Fibroblast of skin of back (primary cell): ENCODE results near the gene GREB1.

Source experiments
- DNase-seq: peaks from one replicate; pipeline ENCODE4 v3.0.0-alpha.2; 2013

Gene GREB1

GRCh38 chr2:11559786-11560155, 25.9 kb downstream of the GREB1 start:
- no peak for DNase-seq

GRCh38 chr2:11560806-11561205, 27.0 kb downstream of the GREB1 start:
- DNase-seq = no peak

DNA sequence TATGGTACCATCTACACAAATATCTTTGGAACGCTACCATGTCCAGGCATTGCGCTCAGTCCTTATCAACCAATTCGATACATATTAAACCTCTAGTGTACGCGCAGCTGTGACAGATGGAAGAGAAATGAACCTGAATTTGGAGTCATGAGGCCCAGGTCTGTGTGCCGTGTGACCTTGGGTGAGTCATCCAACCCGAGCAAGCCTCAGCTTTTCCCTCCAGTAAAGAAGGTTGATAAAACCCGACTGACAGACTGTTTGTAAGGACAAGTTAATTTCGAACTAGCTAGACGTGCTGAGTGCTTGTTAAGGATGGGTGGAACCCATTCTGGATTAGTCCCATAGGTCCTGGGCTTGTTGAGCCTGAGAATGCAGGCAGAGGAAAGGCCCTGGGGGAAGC, 28.2 kb downstream of the GREB1 start:
- DNase-seq = no peak

GRCh38 chr2:11562476-11562875, 28.6 kb downstream of the GREB1 start:
- DNase-seq = no peak

GRCh38 chr2:11563784-11564666, 30.2 kb downstream of the GREB1 start:
- DNase-seq = no peak

DNA sequence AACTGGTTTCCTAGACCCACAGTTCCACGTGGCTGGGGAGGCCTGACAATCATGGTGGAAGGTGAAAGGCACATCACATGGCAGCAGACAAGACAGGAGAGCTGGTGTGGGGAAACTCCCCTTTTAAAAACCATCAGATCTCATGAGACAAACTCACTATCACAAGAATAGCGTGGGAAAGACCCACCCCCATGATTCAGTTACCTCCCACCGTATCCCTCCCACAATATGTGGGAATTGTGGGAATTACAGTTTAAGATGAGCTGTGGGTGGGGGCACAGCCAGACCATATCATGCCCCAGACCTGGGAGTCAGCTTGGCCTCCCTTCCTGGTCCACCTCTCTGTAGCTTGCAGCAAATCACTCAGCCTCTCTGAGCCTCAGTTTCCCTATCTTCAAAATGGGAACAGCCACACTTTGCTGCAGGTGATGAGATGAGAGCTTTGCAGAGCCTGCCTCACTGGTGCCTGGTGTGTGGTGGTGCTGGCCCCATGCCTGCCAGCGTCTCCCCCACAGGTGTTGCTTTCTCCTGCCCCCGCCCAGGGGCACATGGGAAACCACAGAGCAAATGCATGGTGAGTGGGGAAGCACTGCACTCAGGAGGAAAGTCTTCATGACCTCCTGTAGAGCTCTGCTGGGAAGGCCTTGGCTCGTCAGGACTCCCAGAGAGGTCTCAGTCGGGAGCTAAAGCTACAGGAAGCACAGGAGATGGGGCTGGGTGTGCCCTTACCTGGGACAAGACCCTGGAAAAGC, 31.1 kb downstream of the GREB1 start:
- no peak for DNase-seq

- no peak for DNase-seq
Measured at GRCh38 chr2:11566383-11566782, 32.5 kb downstream of the GREB1 start.

DNA sequence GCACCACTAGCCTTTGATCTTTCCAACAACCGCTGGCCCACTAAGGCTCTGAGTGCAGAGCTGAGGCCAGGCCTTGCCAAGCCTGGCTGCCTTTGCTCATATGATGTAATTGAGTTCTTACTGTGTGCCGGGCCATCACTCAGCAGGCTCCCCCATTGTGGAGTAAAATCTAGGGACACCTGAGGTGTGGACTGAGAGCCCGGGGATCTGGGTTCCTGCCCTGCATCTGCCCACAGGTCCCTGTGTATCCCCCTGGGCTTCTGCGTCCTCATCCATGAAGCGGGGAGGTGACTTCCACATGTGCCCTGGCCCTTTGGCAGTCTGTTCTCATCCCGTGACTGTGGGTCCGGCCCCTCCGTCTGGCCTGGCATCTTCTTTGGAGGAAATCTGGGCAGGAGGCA, 33.8 kb downstream of the GREB1 start:
- no peak for DNase-seq

DNA sequence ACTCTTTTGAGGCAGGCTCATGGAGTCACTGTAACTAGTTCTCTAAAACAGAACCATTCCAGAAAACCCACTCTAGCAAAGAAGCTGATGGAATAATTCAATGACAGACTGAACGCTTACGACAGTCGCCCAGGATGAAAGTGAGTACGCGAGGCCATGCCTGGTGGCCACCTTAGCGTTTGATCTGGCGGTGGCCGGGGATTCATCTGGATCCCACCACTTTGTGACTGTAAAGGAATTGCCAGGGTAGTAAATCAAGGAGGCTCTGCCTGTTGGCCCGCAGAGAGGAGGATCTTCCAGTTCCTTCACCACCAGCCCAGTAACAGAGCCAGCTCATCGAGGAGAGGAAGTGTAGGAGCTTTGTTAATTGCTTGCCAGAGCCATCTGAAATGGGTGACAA, 34.6 kb downstream of the GREB1 start:
- DNase-seq = no peak

DNA sequence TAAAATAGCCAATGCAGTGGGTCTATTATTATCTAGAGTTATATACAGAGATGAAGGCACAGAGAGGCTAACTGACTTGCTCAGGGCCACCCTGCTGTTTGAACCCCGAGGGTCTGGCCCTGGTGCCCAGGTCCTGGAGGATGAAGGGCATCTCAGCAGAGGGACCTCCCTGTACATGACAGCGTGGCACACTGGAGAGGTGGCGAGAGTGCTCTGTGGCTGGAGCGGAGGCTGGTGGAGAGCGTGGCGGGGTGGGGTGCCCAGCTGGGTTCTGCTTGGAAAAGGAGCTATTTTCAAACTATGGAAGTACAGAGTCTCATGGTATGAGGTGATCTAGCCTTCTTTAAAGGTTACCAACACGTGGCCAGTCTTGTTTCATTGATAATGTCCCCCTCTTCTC, 35.8 kb downstream of the GREB1 start:
- DNase-seq = no peak

- no peak for DNase-seq
Measured at GRCh38 chr2:11571170-11571569, 37.3 kb downstream of the GREB1 start.

- DNase-seq = no peak
Measured at GRCh38 chr2:11572996-11573395, 39.2 kb downstream of the GREB1 start.

- peak; percentile 50 for DNase-seq
Measured at GRCh38 chr2:11573418-11574175, 39.8 kb downstream of the GREB1 start.

DNA sequence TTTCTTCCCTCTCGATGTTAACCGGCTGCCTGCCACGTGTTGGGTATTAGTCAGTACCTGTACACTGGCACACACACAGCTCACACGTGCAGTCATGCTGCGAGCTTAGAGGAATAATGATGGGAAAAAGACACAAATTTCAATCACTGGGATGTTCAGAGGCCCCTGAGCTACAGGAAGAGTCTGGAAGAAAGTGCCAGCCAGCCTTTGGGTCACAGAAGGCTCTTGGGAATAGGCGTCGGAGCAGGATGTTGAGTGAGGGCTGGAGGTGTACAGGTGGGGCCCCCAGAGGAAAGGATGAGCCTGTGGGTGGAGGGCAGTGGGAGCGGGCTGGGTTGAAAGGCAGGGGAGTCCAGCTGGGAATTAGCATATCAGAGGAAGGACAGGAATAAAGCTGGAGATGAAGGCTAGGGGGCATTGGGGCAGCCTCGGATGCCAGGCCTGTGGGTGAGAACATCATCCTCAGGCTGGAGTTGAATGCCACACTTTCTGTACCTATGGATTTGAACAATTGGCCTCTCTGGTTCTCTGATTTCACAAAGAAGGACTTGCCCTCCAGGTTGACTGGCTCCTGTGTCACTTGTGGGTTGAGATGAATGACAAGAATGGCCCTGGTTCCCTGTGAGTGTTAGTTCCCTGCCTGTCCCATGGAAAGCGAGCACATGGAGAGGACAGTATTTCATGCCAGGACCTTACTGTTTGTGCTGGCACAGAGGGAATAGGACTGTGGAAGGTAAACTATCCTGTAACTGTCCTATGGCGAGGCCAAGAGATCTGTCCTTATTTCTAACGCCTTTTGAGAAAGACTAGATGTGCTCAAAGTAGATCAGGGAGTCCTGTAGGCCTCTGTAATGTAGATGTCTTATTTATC, 40.6 kb downstream of the GREB1 start:
- no peak for DNase-seq

DNA sequence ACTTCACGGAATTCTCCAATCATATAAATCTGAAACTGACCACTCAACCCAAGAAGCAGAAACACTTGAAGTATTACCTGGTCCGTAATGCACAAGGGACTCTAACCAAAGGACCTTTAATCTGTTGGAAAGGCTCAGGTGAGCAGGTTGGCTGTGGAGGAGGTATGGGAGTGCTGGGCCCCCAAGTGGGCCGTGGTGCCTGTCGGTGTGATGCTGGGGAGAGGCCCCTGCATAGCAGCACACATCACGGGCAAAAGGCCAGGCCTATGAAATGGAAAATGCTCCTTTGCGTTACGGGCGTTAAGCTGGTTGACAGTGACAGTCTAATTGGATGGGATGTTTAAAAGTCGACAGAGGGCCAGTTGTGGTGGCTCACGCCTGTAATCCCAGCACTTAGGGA, 42.6 kb downstream of the GREB1 start:
- no peak for DNase-seq

GRCh38 chr2:11577101-11577883, 43.4 kb downstream of the GREB1 start:
- DNase-seq = no peak

DNA sequence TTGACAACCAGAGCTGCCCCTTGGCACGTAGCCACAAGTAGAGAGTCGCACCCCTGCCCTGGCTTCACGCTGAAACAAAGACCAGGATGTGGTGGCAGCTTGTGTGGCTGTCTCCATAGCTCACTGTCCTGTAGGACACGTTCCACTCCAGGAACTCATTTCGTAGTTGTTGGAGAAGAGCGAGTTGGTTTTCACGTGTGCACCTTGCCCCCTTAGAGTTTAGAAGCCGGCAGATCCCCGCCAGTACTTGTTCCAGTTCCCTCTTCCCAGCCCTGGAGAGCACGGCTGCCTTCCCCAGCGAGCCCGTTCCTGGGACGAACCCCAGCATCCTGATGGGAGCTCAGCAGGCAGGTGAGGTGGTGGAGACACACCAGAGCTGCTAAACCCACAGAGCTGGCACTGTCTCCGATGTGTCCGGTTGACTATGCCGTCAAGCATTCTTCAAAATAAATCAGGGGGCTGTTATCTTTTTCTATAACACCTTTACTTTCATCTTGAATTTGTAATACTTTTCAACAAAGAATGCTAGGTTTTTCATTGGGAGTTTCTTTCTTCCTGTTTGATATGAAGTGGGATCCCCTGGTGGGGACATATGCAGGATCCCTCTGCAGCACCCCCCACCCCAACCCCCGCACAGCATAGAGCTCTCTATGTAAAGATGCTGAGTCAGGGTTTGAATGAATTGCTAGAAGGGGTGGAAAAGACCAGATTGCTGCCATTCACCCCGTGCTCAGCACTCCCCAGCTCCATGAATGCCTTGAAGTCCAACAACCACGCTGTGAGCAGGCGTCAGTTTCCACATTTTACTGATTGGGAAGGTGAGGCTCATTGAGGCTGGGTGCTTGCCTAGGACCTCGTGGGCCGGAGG, 44.5 kb downstream of the GREB1 start:
- no peak for DNase-seq

GRCh38 chr2:11578986-11579774, 45.3 kb downstream of the GREB1 start:
- no peak for DNase-seq

GRCh38 chr2:11579867-11580659, 46.2 kb downstream of the GREB1 start:
- DNase-seq = no peak
